Mucosa of rectum (tissue), 2 donors: ENCODE results near the gene IFNGR2.

Source experiments
- H3K27ac ChIP-seq, 2 donors: one replicate each; pipeline ENCODE4 v1.7.0; 2013; ENCODE audit warnings: inconsistent platforms in 2 of 2, low read depth in 2 of 2, low read length in 2 of 2
- H3K27me3 ChIP-seq, 2 donors: one replicate each; pipeline ENCODE4 v1.7.0; 2013; ENCODE audit warnings: low read length in 2 of 2; ENCODE audit not compliant: control insufficient read depth in 2 of 2, insufficient read depth in 2 of 2
- H3K36me3 ChIP-seq, 2 donors: one replicate each; pipeline ENCODE4 v1.7.0; 2013; ENCODE audit warnings: low read length in 2 of 2; ENCODE audit not compliant: control insufficient read depth in 2 of 2, insufficient read depth in 2 of 2
- H3K4me1 ChIP-seq, 2 donors: one replicate each; pipeline ENCODE4 v1.7.0; 2013; ENCODE audit warnings: low read length in 2 of 2, mild to moderate bottlenecking in 1 of 2; ENCODE audit not compliant: control insufficient read depth in 2 of 2, insufficient read depth in 2 of 2
- H3K4me3 ChIP-seq, 2 donors: one replicate each; pipeline ENCODE4 v1.7.0; 2013; ENCODE audit warnings: low read length in 2 of 2
- H3K9ac ChIP-seq, 2 donors: one replicate each; pipeline ENCODE4 v1.7.0; 2013; ENCODE audit warnings: low read length in 2 of 2, low read depth in 1 of 2, mild to moderate bottlenecking in 1 of 2
- H3K9me3 ChIP-seq, 2 donors: one replicate each; pipeline ENCODE4 v1.7.0; 2013; ENCODE audit warnings: low read length in 2 of 2; ENCODE audit not compliant: control insufficient read depth in 2 of 2
- donor health status: healthy.
- donor health status: Normal muscosa, but diverticular disease.

The IFNGR2 gene

DNA sequence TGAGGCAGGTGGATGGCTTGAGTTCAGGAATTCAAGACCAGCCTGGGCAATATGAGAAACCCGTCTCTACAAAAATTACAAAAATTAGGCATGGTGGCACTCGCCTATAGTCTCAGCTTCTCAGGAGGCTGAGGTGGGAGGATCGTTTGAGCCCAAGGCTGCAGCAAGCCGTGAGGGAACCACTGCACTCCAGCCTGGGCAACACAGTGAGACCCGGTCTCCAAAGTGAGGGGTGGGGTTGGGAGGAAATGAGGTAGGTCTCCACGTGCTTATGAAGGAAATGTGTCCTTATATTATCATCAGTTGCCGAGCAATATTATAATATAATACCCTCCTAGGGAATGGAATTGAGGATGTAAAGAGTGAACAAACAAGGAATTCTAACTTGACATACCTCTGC, 73.9 kb downstream of the IFNGR2 start:
- H3K36me3 ChIP-seq = no peaks in the 10 kb centered on the region
- peaks cover 4 to 12% of the 10 kb centered on the region in 2 donors for H3K4me1 ChIP-seq
- H3K9me3 ChIP-seq = no peaks in the 10 kb centered on the region
- no peak overlapping the region for H3K27ac ChIP-seq
- H3K27me3 ChIP-seq = no peaks in the 10 kb centered on the region
- no peak overlapping the region for H3K4me3 ChIP-seq
- H3K9ac ChIP-seq = no peak overlapping the region

DNA sequence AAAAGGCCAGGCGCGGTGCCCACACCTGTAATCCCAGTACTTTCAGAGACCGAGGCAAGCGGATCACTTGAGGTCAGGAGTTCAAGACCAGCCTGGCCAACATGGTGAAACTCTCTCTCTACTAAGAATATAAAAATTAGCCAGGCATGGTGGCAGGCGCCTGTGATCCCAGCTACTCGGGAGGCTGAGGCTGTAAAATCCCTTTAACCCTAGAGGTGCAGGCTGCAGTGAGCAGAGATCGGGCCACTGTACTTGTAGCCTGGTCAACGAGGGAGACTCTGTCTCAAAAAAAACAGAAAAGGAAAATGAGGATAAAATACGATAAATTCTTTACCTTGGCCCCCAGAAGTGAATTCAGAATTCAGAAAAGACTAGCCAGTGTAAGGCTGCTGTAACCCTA, 75.0 kb downstream of the IFNGR2 start:
- Histone ChIP-seq H3K27ac (no peak overlapping the region), H3K9ac (peak overlapping the region; percentile 43 to 91)

DNA sequence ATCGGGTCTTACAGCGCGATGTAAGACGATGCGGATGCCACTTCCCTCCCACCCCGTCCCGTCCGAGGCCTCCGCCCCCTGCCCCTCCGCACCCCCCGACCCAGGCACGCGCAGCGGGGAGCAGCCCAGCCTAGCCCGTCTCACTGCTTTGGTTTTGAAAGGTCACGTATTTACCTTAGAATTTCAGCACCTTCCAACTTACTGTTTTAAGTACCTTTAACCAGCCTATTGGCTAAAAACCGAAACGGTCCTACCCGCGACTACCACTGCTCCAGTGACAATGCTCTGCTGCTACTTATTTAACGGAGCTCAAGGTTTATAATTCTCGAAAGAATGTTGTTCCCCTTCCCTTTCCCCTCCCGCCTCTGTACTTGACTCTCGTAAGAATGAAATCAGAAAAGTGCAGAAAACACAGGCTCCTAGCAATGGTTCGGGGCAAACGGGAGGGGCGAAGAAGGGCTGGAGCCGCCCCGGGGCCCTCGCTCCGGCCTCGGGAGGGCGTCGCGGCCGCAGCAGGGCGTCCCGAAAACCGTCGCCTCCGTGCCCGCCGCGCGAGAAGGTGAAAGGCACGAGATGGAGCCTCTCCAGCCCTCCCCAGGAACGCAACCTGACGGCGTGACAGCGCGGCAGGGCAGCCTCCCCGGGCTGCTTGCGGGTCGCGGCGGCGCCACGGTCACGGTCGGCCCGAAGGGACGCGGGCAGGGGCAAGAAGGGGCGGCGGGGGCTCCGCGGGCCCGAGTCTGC, 75.9 kb downstream of the IFNGR2 start:
- no peaks in the 10 kb centered on the region for H3K27me3 ChIP-seq
- peaks cover 4 to 12% of the 10 kb centered on the region in 2 donors for H3K4me1 ChIP-seq
- peak overlapping the region; percentile 88 for H3K4me3 ChIP-seq
- H3K36me3 ChIP-seq = no peaks in the 10 kb centered on the region
- no peaks in the 10 kb centered on the region for H3K9me3 ChIP-seq
- peak overlapping the region; percentile 95 for H3K27ac ChIP-seq
- H3K9ac ChIP-seq = peak overlapping the region; percentile 78 to 91

More for the DNA sequence above, 75.0 kb downstream of the IFNGR2 start:
- Histone ChIP-seq H3K27me3 (no peaks in the 10 kb centered on the region), H3K4me1 (peaks cover 4 to 12% of the 10 kb centered on the region in 2 donors), H3K36me3 (no peaks in the 10 kb centered on the region), H3K9me3 (no peaks in the 10 kb centered on the region), H3K4me3 (peak overlapping the region; percentile 88)

DNA sequence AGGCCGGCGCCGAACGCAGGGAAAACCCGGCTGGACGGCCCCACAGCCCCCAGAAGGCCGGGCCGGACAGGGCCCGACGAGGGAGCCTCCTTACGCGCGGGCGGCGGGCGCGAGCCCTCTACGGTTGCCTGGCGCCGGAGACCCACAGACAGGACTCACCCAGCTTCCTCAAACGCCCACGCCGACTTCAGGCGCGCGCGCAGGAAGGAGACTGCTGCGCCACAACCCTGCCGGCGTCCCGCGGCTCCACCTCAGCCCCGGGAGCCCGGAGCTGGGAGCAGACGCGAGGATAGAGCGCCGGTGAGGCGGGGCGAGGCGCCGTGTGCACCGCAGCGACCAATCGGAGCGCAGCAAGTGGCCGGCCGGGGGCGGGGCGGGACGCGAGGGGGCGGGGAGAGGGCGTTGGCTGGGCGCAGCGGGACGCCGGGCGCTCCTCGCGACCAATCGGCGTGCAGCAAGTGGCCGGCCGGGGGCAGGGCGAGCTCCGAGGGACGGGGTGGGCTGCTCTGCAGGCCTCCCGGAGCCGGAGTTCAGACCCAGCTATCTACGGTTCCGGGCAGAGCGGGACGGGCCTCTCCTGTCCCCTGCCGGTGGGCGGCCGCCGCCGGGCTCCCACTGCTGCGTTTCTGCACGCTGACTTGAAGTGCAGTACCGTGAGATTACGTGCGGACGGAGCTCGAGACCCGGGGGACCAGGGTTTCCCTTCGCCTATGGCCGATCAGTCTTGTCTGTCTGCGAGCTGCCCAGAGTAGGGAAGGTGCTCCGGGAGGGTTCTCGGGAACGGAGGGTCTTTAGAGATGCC, 76.7 kb downstream of the IFNGR2 start, which contains the start of gene TMEM50B:
Gene TMEM50B, minus strand, starts transcription at position 296 of the 802 bp plus-strand sequence. CDS start 11,089 bp downstream, outside the sequence.
- peak within 1 kb of the TSS; percentile 91 to 94 for H3K9ac ChIP-seq
- no peaks in the 10 kb centered on the region for H3K27me3 ChIP-seq
- no peaks in the 10 kb centered on the region for H3K36me3 ChIP-seq
- H3K27ac ChIP-seq = peak within 1 kb of the TSS; percentile 95
- no peaks in the 10 kb centered on the region for H3K9me3 ChIP-seq
- peak within 1 kb of the TSS; percentile 88 to 91 for H3K4me3 ChIP-seq
- H3K4me1 ChIP-seq = peaks cover 4 to 12% of the 10 kb centered on the region in 2 donors

DNA sequence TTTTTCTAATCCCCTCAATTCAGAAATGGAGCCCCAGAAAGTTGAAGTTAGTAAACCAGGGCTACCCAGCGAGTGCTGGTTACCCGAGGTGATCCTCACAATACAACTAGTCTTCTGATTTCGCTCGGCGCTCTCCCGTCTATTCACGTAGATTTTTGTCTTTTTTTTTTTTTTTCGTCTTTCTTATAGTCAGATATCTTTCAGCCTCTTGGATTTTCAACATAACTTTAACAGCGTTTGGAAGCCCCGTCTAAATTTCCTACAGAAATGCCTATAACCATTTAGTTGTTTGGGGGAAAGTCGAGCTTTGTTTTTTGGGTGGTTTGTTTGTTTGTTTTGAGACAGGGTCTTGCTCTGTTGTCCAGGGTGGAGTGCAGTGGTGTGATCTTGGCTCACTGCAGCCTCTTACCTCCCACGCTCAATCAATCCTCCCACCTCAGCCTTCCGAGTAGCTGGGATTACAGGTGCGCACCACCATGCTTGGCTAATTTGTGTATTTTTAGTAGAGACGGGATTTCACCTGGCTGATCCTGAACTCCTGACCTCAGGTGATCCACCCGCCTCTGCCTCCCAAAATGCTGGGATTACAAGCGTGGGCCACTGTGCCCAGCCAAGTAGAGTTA, 77.4 kb downstream of the IFNGR2 start:
- Histone ChIP-seq H3K4me1 (peaks cover 4 to 12% of the 10 kb centered on the region in 2 donors), H3K36me3 (no peaks in the 10 kb centered on the region), H3K9me3 (no peaks in the 10 kb centered on the region), H3K9ac (peak overlapping the region; percentile 79 to 94), H3K4me3 (peak overlapping the region; percentile 69 to 91), H3K27ac (peak overlapping the region; percentile 80 to 88), H3K27me3 (no peaks in the 10 kb centered on the region)

DNA sequence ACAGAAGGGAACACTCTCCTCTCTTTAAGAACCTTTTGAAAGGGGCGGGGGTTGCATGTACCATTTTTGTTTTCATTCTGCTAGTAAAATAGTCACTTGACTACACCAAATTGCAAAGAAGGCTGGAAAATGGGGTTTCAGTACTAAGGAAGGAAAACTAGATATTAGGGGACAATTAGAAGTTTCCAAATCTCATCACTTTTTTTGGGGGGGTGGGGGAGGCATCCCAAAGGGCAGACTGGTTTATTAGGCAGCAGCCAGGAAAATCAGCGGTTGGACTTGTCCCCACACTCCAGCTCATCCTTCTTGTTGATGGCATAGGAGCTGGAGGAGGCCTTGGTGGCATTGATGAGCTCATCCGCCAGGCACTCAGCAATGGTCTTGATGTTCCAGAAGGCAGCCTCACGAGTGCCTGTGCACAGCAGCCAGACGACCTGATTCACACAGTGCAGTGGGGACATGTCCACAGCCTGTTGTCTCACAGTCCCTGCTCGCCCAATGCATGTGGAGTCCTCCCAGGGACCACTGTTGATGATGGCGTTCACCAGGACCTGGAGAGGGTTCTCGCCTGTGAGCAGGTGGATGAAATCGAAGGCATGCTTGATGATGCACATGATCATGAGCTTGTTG, 78.2 kb downstream of the IFNGR2 start:
- Histone ChIP-seq H3K4me3 (no peak overlapping the region), H3K36me3 (no peaks in the 10 kb centered on the region), H3K4me1 (peaks cover 4 to 12% of the 10 kb centered on the region in 2 donors), H3K9ac (no peak overlapping the region), H3K27ac (no peak overlapping the region), H3K9me3 (no peaks in the 10 kb centered on the region), H3K27me3 (no peaks in the 10 kb centered on the region)
